ENCODE results near the gene TEX22.

The TEX22 gene

DNA sequence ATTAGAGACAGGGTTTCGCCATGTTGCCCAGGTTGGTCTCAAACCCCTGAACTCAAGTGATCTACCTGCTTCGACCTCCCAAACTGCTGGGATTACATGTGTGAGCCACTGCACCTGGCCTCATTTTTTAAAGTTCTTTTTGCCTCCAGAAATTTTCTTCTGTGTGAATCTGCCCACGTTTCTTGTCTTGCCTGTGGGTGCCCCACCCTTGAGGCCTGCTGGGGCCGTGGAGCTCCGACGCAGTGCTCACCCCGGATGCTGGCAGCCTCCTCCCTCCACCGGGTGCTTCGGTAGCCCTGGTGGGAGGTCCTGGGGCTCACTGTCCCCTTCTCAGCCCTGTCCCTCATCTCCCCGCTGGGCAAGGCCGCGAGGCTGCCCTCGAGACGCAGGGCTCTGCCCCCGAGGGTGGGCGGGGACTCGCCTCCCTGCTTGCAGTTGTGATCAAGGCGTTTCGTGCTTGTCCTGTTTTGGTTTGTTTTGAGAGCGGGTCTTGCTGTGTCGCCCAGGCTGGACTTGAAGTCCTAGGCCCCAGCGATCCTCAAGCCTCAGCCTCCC lies 56.8 kb downstream of the TEX22 start:
- FAIRE-seq (no peak), DNase-seq (ENCODE audit: low spot score) (no peak)

DNA sequence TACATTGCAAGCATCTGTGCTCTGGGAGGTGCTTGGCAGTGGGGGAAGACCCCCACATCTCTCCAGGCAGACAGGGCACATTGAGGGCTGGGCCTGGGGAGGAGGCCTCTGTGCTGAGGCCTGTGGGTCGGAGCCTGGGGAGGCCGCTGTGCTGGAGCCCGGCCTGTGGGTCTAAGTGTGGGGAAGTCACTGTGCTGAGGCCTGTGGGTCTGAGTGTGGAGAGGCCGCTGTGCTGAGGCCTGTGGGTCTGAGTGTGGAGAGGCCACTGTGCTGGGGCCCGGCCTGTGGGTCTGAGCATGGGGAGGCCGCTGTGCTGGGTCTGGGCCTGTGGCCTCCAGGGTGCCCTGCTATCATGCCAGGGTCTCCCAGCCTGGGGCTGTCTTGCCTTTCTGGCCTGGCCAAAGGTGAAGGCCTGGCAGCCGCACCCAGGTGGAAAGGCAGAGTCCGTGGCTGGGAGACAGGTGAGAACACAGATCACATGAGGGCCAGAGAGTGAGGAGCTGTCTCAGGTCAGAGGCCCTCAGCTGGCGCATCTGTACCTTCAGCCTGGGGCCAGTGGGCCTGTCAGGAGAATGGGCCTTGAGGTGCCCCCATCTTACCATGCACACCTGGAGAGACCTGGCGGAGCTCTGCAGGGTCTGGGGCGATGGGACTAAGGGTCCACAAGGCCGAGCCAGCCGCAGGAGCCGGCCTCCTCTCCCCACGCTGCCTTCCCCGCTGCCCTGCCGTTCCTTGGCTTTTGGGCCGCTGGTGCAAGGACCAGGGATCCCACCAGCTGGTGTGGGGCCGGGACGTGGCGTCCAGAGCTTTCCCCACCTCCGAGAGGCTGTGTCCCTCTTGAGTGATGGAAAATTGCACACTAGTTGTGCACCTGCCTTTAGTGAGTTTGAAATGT lies 57.7 kb downstream of the TEX22 start:
- DNase-seq (ENCODE audit: low spot score) (no peak), FAIRE-seq (no peak)

DNA sequence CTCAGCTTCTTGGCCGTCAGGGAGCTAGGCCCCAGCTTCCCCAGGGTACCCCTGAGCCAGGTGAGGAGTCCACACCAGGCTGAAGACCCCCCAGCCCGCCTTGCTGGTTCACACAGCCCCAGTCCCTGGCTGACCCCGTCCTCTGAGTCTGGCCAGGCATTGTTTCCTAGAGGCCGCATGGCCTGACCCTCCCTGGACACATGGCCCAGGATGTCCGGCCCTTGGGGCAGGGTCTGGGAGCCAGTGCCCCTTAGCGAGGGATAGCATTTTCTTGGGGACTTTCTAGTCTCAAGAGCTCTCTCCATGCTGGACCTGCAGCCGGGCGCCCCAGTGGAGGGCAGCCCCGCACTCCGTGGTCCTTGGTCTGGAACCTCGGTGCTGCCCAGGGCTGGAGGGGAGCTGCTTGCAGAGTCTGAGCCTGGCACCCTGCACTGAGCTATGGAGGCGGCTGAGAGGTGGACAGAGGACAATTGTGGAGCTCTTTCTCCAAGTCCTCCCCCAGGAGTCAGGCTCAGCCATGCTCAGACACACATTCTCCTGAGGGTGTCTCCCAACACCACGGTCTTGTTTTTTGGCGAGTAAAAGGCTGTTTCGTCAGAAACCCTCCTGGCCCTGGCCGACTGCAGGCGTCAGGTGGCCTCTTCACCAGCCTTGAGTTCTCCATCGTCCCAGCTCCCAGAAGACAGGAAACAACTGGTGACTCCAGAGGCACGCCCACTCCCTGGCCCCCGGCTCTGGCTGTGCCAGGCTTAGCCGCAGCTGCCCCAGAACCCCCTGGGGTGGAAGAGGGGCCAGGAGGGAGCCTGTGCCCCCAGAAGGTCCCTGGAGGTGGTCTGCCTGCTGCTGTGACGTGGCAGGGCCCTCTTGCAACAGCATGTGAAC lies 58.6 kb downstream of the TEX22 start:
- FAIRE-seq, result no peak
- no peak for DNase-seq (ENCODE audit: low spot score)

DNA sequence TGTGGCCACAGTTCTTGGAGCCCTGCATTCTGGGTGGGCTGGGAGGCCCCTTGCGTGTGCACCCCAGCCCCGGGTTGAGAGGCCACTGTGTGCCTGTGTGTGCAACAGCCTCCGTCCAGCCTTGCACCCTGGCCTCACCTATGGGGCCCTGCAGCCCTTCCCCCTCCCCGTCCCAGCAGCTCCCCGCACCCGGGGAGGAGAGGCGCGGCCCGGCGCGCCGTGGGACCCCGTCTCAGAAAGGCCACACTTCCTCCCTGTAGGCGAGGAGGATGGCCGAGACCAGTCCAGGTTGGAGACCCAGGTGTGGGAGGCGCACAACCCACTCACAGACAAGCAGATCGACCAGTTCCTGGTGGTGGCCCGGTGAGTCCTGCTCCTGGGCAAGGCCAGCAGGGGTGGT lies 59.7 kb downstream of the TEX22 start:
- DNase-seq (ENCODE audit: low spot score) (no peak), FAIRE-seq (no peak)

DNA sequence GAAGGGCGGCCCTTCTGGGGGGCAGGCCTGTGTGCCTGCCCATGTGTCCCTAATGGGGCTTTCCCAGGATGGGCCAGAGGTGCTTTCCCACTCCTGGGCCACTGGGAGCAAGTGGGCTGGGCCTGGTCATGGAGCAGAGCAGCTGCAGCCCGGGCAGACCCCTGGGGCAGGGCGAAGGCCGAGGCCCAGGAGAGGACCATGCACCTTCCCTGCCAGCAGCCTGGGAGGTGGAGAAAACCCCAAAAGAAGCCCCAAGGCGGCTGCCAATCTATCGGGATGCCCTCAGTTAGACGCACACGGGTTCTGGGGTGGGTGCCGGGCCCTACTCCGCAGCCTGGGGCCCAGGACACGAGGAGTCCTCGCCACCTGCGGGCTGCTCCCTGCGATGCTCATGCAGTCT lies 60.2 kb downstream of the TEX22 start:
- DNase-seq (ENCODE audit: low spot score) (no peak), FAIRE-seq (no peak)

- DNase-seq (ENCODE audit: low spot score) (no peak), FAIRE-seq (no peak)
These were observed 61.8 kb downstream of the TEX22 start for GRCh38 chr14:105460116-105460515.

DNA sequence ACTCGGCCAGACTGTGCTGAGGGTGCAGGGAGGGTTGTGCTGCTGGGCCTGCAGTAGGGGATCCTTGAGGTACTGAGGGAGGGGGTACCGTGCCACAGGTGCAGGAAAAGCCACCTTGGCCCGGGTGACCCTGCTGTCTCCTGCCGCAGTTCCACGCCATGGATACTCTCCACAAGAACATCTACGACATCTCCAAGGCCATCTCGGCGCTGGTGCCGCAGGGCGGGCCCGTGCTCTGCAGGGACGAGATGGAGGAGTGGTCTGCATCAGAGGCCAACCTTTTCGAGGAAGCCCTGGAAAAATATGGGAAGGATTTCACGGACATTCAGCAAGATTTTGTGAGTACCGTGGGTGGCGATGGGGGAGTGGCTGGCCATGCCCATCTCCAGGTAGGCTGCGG lies 62.3 kb downstream of the TEX22 start:
- no peak for FAIRE-seq
- DNase-seq (ENCODE audit: low spot score), result no peak

GRCh38 chr14:105461903-105462302 lies 63.6 kb downstream of the TEX22 start:
- DNase-seq (ENCODE audit: low spot score) (no peak), FAIRE-seq (no peak)

All from RCC 7860 (cell line).